Prostate gland (tissue), 2 donors: ENCODE data around the gene MYOZ2. TPM values are rescaled to one million over a fixed set of nuclear protein-coding genes. Genes with fewer than 3 reads are reported as not detected.

ENCODE experiments used
- DNase-seq: peaks from one replicate; pipeline ENCODE4 v3.0.0-alpha.2; 2019; ENCODE audit warnings: low spot score
- H3K27ac ChIP-seq, 2 donors: fragments of 200-600 bp; sonication (generic); 2 replicates each; pipeline ENCODE4 v1.5.1; 2017 to 2019
- H3K27me3 ChIP-seq: fragments of 200-600 bp; sonication (generic); replicated peaks from 2 replicates; pipeline ENCODE4 v1.5.1; 2019; ENCODE audit not compliant: insufficient read depth
- H3K36me3 ChIP-seq, 2 donors: fragments of 200-600 bp; sonication (generic); 1 replicate in 1 of 2; 2 replicates in 1 of 2; pipeline versions ENCODE4 v1.5.1 to v1.8.1; 2017 to 2019
- H3K4me1 ChIP-seq: fragments of 200-600 bp; sonication (generic); replicated peaks from 2 replicates; pipeline ENCODE4 v1.5.1; 2019
- H3K4me3 ChIP-seq, 2 donors: fragments of 200-600 bp; sonication (generic); 2 replicates each; pipeline ENCODE4 v1.5.1; 2017 to 2019
- H3K9me3 ChIP-seq: fragments of 200-600 bp; sonication (generic); 2 replicates; pipeline ENCODE4 v1.5.1; 2017
- CTCF ChIP-seq, 4 experiments: fragments of 200-600 bp in 2 of 4; fragments of 450-650 bp in 2 of 4; sonication (generic) in 2 of 4; IDR thresholded peaks; 1 replicate in 3 of 4; 2 replicates in 1 of 4; pipeline ENCODE4 v1.5.1; 2016 to 2019; ENCODE audit warnings: antibody characterized with exemption in 4 of 4, mild to moderate bottlenecking in 2 of 4, moderate library complexity in 2 of 4
- POLR2A ChIP-seq: fragments of 450-650 bp; IDR thresholded peaks from one replicate; pipeline ENCODE4 v1.6.1; 2016; ENCODE audit warnings: antibody characterized with exemption, mild to moderate bottlenecking
- POLR2AphosphoS5 ChIP-seq: sonication (generic); formaldehyde crosslinking; IDR thresholded peaks from one replicate; pipeline ENCODE4 v1.6.1; 2017; ENCODE audit warnings: antibody characterized with exemption
- WGBS: methylation state at CpG from one replicate; pipeline ENCODE4 v1.1.5; 2018; 5-methylcytosine and 5-hydroxymethylcytosine counted together
- intact Hi-C: fragments of 100-400 bp; cut with DNase I; formaldehyde crosslinking; loops from one replicate; pipeline ENCODE4 v1.14.2; 2022
- total RNA-seq, 2 donors: library from RNA; depleted of rRNA; stranded (reverse); fragments of >200 nt; gene quantifications; one replicate each; pipeline ENCODE4 v1.1.0, GENCODE V29; 2016

Gene MYOZ2
- total RNA-seq, 2 donors from 2014 or later, result 2.1 to 5.5 TPM

- no peak for DNase-seq
- TF ChIP-seq POLR2A (no peak), POLR2AphosphoS5 (no peak), CTCF (IDR thresholded peaks at IDR 0.05) (no peak)
- Histone ChIP-seq H3K4me3 (no peak overlapping the region), H3K36me3 (no peaks in the 10 kb centered on the region), H3K27me3 (no peaks in the 10 kb centered on the region), H3K9me3 (no peaks in the 10 kb centered on the region), H3K4me1 (no peaks in the 10 kb centered on the region), H3K27ac (no peak overlapping the region)
- intact Hi-C loops, result no loop called here
- 57% methylated on average over 2 of the region's 2 CpGs for WGBS
Measured at GRCh38 chr4:119103263-119103662, 32.4 kb upstream of the MYOZ2 start.

- no peaks in the 10 kb centered on the region for H3K36me3 ChIP-seq
- no peaks in the 10 kb centered on the region for H3K27me3 ChIP-seq
- no peak overlapping the region for H3K27ac ChIP-seq
- no peak overlapping the region for H3K4me3 ChIP-seq
- 70% methylated on average over 4 of the region's 4 CpGs for WGBS
- intact Hi-C loops, result no loop called here
- H3K9me3 ChIP-seq, result no peaks in the 10 kb centered on the region
- no peak for TF ChIP-seq CTCF (IDR thresholded peaks at IDR 0.05)
- no peak for TF ChIP-seq POLR2AphosphoS5
- no peak for TF ChIP-seq POLR2A
- DNase-seq, result no peak
- no peaks in the 10 kb centered on the region for H3K4me1 ChIP-seq
Measured at GRCh38 chr4:119104644-119105273, 30.9 kb upstream of the MYOZ2 start.

DNA sequence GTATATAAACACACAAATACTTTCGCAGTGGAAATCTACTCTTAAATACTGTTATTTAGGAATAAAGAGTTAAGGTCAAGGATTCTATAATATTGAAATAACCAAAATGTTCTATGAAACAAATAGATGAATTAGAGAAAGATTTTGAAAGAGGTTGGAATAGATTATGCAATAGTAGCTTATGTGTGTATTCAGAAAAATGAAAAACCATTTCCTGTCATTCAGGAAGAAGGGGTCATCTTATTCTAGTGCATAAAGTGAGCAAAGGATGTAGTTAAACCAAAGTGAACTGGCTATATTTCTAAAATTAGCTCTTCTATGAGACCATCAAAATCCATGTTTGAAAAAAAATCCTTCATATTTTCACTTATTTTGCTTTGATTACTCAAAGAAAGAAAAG lies 30.0 kb upstream of the MYOZ2 start:
- intact Hi-C loops, result no loop called here
- no peaks in the 10 kb centered on the region for H3K36me3 ChIP-seq
- H3K27ac ChIP-seq, result no peak overlapping the region
- no peak for DNase-seq
- H3K9me3 ChIP-seq, result no peaks in the 10 kb centered on the region
- WGBS, result 93% methylated on average over 1 of the region's 1 CpG
- H3K4me3 ChIP-seq, result no peak overlapping the region
- no peaks in the 10 kb centered on the region for H3K27me3 ChIP-seq
- no peaks in the 10 kb centered on the region for H3K4me1 ChIP-seq
- TF ChIP-seq POLR2AphosphoS5 (no peak), CTCF (IDR thresholded peaks at IDR 0.05) (no peak), POLR2A (no peak)

- Histone ChIP-seq H3K36me3 (no peaks in the 10 kb centered on the region), H3K27me3 (no peaks in the 10 kb centered on the region), H3K4me1 (no peaks in the 10 kb centered on the region), H3K9me3 (no peaks in the 10 kb centered on the region), H3K27ac (no peak overlapping the region), H3K4me3 (no peak overlapping the region)
- intact Hi-C loops, result no loop called here
- 79% methylated on average over 4 of the region's 4 CpGs for WGBS
- TF ChIP-seq POLR2AphosphoS5, result no peak
- TF ChIP-seq CTCF (IDR thresholded peaks at IDR 0.05), result no peak
- no peak for TF ChIP-seq POLR2A
- DNase-seq, result no peak
Measured at GRCh38 chr4:119106036-119107000, 29.3 kb upstream of the MYOZ2 start.
